SK-N-SH (cell line): ENCODE results near the gene SP100. TPM values are rescaled to one million over a fixed set of nuclear protein-coding genes. Genes with fewer than 3 reads are reported as not detected.

Experiments
- CTCF ChIA-PET: fragments of 300-600, 350-600 bp; formaldehyde crosslinking; extraction: SDS; loops from one replicate; lab custom pipeline; 2021; lab: Yijun Ruan, JAX
- POLR2A ChIA-PET: fragments of 350-600 bp; sonication (Branson Sonifier 250); formaldehyde crosslinking; extraction: SDS; loops from one replicate; lab custom pipeline; 2020; ENCODE audit warnings: antibody characterized with exemption, inconsistent platforms; lab: Yijun Ruan, JAX
- DNase-seq: peaks from one replicate; pipeline ENCODE4 v3.0.0; 2012
- H2AFZ ChIP-seq: fragments of 200-600 bp; sonication (generic); 2 replicates; pipeline ENCODE4 v1.8.1; 2016; ENCODE audit warnings: antibody characterized with exemption, mild to moderate bottlenecking, low read depth
- H3F3A ChIP-seq: fragments of 200-600 bp; sonication (generic); replicated peaks from 2 replicates; pipeline ENCODE3; 2016; ENCODE audit warnings: antibody characterized with exemption, mild to moderate bottlenecking; ENCODE audit not compliant: insufficient read depth
- H3K27ac ChIP-seq, 2 experiments: fragments of 200-500 bp in 1 of 2; fragments of 200-600 bp in 1 of 2; sonication (Bioruptor generic) in 1 of 2; sonication (generic), shearing (Covaris generic) in 1 of 2; 2 replicates each; pipeline versions ENCODE4 v1.5.1 to v1.6.1; 2014 to 2016; ENCODE audit warnings: low read depth in 2 of 2, inconsistent platforms in 1 of 2, low read length in 1 of 2, mild to moderate bottlenecking in 1 of 2, mixed read lengths in 1 of 2
- H3K27me3 ChIP-seq: fragments of 200-600 bp; sonication (generic), shearing (Covaris generic); 2 replicates; pipeline ENCODE4 v1.6.1; 2016; ENCODE audit warnings: mixed run types; ENCODE audit not compliant: insufficient read depth
- H3K36me3 ChIP-seq, 2 experiments: fragments of 200-500 bp in 1 of 2; fragments of 200-600 bp in 1 of 2; sonication (Bioruptor generic) in 1 of 2; sonication (generic) in 1 of 2; replicated peaks in 1 of 2; 2 replicates each; pipeline versions ENCODE3 to v1.5.1; 2014 to 2016; ENCODE audit warnings: low read length in 1 of 2, mild to moderate bottlenecking in 1 of 2; ENCODE audit not compliant: insufficient read depth in 2 of 2, control insufficient read depth in 1 of 2
- H3K4me1 ChIP-seq, 2 experiments: fragments of 200-500 bp in 1 of 2; fragments of 200-600 bp in 1 of 2; sonication (Bioruptor generic) in 1 of 2; sonication (generic), shearing (Covaris generic) in 1 of 2; 2 replicates each; pipeline versions ENCODE4 v1.5.1 to v1.6.1; 2014 to 2016; ENCODE audit warnings: low read depth in 1 of 2, low read length in 1 of 2, mixed run types in 1 of 2; ENCODE audit not compliant: insufficient read depth in 2 of 2, control insufficient read depth in 1 of 2
- H3K4me2 ChIP-seq: fragments of 200-600 bp; sonication (generic), shearing (Covaris generic); 2 replicates; pipeline ENCODE4 v1.6.1; 2017; ENCODE audit warnings: mixed run types
- H3K4me3 ChIP-seq, 2 experiments: fragments of 200-500 bp in 1 of 2; fragments of 200-600 bp in 1 of 2; sonication (Bioruptor generic) in 1 of 2; sonication (generic), shearing (Covaris generic) in 1 of 2; 2 replicates each; pipeline versions ENCODE4 v1.5.1 to v1.8.1; 2014 to 2016; ENCODE audit warnings: low read depth in 2 of 2, inconsistent platforms in 1 of 2, low read length in 1 of 2, mild to moderate bottlenecking in 1 of 2, mixed read lengths in 1 of 2, moderate library complexity in 1 of 2
- H3K79me2 ChIP-seq: fragments of 200-600 bp; sonication (generic); 2 replicates; pipeline ENCODE4 v1.8.1; 2017; ENCODE audit warnings: mild to moderate bottlenecking; ENCODE audit not compliant: insufficient read depth
- H3K9ac ChIP-seq: fragments of 200-600 bp; sonication (generic); 2 replicates; pipeline ENCODE4 v1.6.1; 2017; ENCODE audit warnings: mixed run types
- H3K9me2 ChIP-seq: fragments of 200-600 bp; sonication (generic); 2 replicates; pipeline ENCODE4 v1.6.1; 2017; ENCODE audit warnings: mixed run types
- H3K9me3 ChIP-seq: fragments of 200-600 bp; sonication (generic); 2 replicates; pipeline ENCODE4 v1.6.1; 2017; ENCODE audit warnings: mixed run types, mild to moderate bottlenecking, moderate library complexity
- H4K20me1 ChIP-seq: fragments of 200-600 bp; sonication (generic); 2 replicates; pipeline ENCODE4 v1.6.1; 2017; ENCODE audit warnings: mild to moderate bottlenecking, mixed run types; ENCODE audit not compliant: insufficient read depth
- ELF1 ChIP-seq: IDR thresholded peaks from 2 replicates; pipeline ENCODE4 v1.4.0; 2012
- EP300 ChIP-seq, 2 experiments: IDR thresholded peaks; 2 replicates each; pipeline versions ENCODE4 v1.4.0 to v1.6.1; 2012; ENCODE audit warnings: borderline replicate concordance in 1 of 2, low read depth in 1 of 2, low read length in 1 of 2
- GATA2 ChIP-seq: sonication (generic); formaldehyde crosslinking; IDR thresholded peaks from 2 replicates; pipeline ENCODE4 v1.5.0; 2020; ENCODE audit warnings: mild to moderate bottlenecking, missing genetic modification reagents
- IRF3 ChIP-seq: fragments of 150-350 bp; IDR thresholded peaks from 2 replicates; pipeline ENCODE4 v1.6.1; 2016; ENCODE audit warnings: mild to moderate bottlenecking, low read depth, low read length
- JUND ChIP-seq: IDR thresholded peaks from 2 replicates; pipeline ENCODE4 v1.4.0; 2012
- NFIC ChIP-seq: IDR thresholded peaks from 2 replicates; pipeline ENCODE4 v1.4.0; 2012; ENCODE audit warnings: borderline replicate concordance
- PBX3 ChIP-seq: IDR thresholded peaks from 2 replicates; pipeline ENCODE4; 2012
- POLR2AphosphoS5 ChIP-seq: IDR thresholded peaks from 2 replicates; pipeline ENCODE4 v1.6.1; 2012; ENCODE audit warnings: low read depth, low read length
- RCOR1 ChIP-seq: fragments of 150-350 bp; IDR thresholded peaks from 2 replicates; pipeline ENCODE4 v1.6.1; 2017; ENCODE audit warnings: antibody characterized with exemption, low read length
- REST ChIP-seq: IDR thresholded peaks from 2 replicates; pipeline ENCODE4 v1.6.1; 2012; ENCODE audit warnings: mild to moderate bottlenecking, low read depth, low read length, moderate library complexity
- RFX5 ChIP-seq: IDR thresholded peaks from 2 replicates; pipeline ENCODE4 v1.6.1; 2012; ENCODE audit warnings: mild to moderate bottlenecking, improper control_type of control experiment, low read length
- RXRA ChIP-seq: IDR thresholded peaks from 2 replicates; pipeline ENCODE4 v1.4.0; 2012; ENCODE audit warnings: low read depth, mild to moderate bottlenecking, borderline replicate concordance
- TCF12 ChIP-seq: IDR thresholded peaks from 2 replicates; pipeline ENCODE4 v1.4.0; 2012
- YY1 ChIP-seq: IDR thresholded peaks from 2 replicates; pipeline ENCODE4 v1.4.0; 2012; ENCODE audit warnings: low read depth, mild to moderate bottlenecking
- WGBS: methylation state at CpG from one replicate; pipeline ENCODE4 v1.1.6; 2017; ENCODE audit warnings: low lambda C conversion rate; 5-methylcytosine and 5-hydroxymethylcytosine counted together
- polyA plus RNA-seq, 3 experiments: library from polyadenylated mRNA; depleted of rRNA; stranded (reverse); fragments of >200 nt; gene quantifications; 2 replicates each; pipeline ENCODE4 v1.2.3, GENCODE V29; 2012

Gene SP100
- polyA plus RNA-seq, 1 of the 3 experiments (the other 2 are of a cell fraction) = 38.1 TPM

GRCh38 chr2:230540332-230540731 is 124.3 kb downstream of the SP100 start (continued):
- TF ChIP-seq IRF3 (no peak), ELF1 (no peak), YY1 (no peak), GATA2 (CRISPR knock-in tag) (no peak), EP300 (IDR thresholded peaks at IDR 0.05; ENCODE audit: borderline replicate concordance in 1 of 2, low read depth in 1 of 2, low read length in 1 of 2) (no peak)

- DNase-seq = no peak
- H3K4me3 ChIP-seq = no peak overlapping the region
- no peaks in the 10 kb centered on the region for H3K9me3 ChIP-seq
- no peaks in the 10 kb centered on the region for H4K20me1 ChIP-seq
- CTCF ChIA-PET = no interaction called here
- no peaks in the 10 kb centered on the region for H3F3A ChIP-seq
- no peaks in the 10 kb centered on the region for H3K9me2 ChIP-seq
- POLR2A ChIA-PET = no interaction called here
- H3K9ac ChIP-seq = no peak overlapping the region
- H2AFZ ChIP-seq = no peak overlapping the region
- H3K36me3 ChIP-seq = no peaks in the 10 kb centered on the region
- no peaks in the 10 kb centered on the region for H3K27me3 ChIP-seq
- no peak for TF ChIP-seq RFX5
- TF ChIP-seq RXRA = no peak
- TF ChIP-seq RCOR1 = no peak
- no peak for TF ChIP-seq JUND
- TF ChIP-seq EP300 (IDR thresholded peaks at IDR 0.05; ENCODE audit: borderline replicate concordance in 1 of 2, low read depth in 1 of 2, low read length in 1 of 2) = no peak
- TF ChIP-seq NFIC = no peak
- no peak for TF ChIP-seq GATA2 (CRISPR knock-in tag)
- TF ChIP-seq ELF1 = no peak
- peak; percentile 33; the same call in 1 of the 2 replicates for TF ChIP-seq PBX3
- WGBS = 17% methylated on average over 3 of the region's 3 CpGs
- no peak overlapping the region for H3K27ac ChIP-seq
- H3K4me2 ChIP-seq = no peak overlapping the region
- no peaks in the 10 kb centered on the region for H3K4me1 ChIP-seq
- H3K79me2 ChIP-seq = no peaks in the 10 kb centered on the region
Measured at GRCh38 chr2:230541934-230542380, 126.0 kb downstream of the SP100 start.

- CTCF ChIA-PET = no interaction called here
Measured at GRCh38 chr2:230542751-230543150, 126.8 kb downstream of the SP100 start.

More at GRCh38 chr2:230542751-230543150, 126.8 kb downstream of the SP100 start:
- TF ChIP-seq TCF12 (no peak), POLR2AphosphoS5 (no peak), REST (no peak)
- Histone ChIP-seq H3K9me2 (no peaks in the 10 kb centered on the region), H3K79me2 (no peaks in the 10 kb centered on the region), H3K9me3 (no peaks in the 10 kb centered on the region), H3K4me3 (no peak overlapping the region), H3K4me2 (no peak overlapping the region), H3F3A (no peaks in the 10 kb centered on the region), H3K27ac (no peak overlapping the region), H3K36me3 (no peaks in the 10 kb centered on the region), H3K9ac (no peak overlapping the region), H4K20me1 (no peaks in the 10 kb centered on the region), H3K4me1 (no peaks in the 10 kb centered on the region), H2AFZ (no peak overlapping the region), H3K27me3 (no peaks in the 10 kb centered on the region)
- no peak for DNase-seq
- POLR2A ChIA-PET = no interaction called here
- WGBS = 47% methylated on average over 2 of the region's 2 CpGs
